Osteoblast (primary cell): ENCODE measurements around the gene GP9. TPM values are rescaled to one million over a fixed set of nuclear protein-coding genes. Genes with fewer than 3 reads are reported as not detected.

ENCODE experiments used
- DNase-seq: peaks from one replicate; pipeline ENCODE4 v3.0.0; 2011; ENCODE audit warnings: low spot score, mixed read lengths; ENCODE audit not compliant: insufficient read length; ENCODE audit errors: missing footprints
- H2AFZ ChIP-seq: 2 replicates; pipeline ENCODE4 v1.6.0; 2011; ENCODE audit warnings: mild to moderate bottlenecking, low read length
- H3K27ac ChIP-seq: 2 replicates; pipeline ENCODE4 v1.5.1; 2011; ENCODE audit warnings: mild to moderate bottlenecking, low read depth, low read length, moderate library complexity
- H3K27me3 ChIP-seq: 2 replicates; pipeline ENCODE4 v1.6.0; 2012; ENCODE audit warnings: mild to moderate bottlenecking, control low read depth, inconsistent platforms, low read length, moderate library complexity; ENCODE audit not compliant: insufficient read depth
- H3K36me3 ChIP-seq: 2 replicates; pipeline ENCODE4 v1.5.1; 2011; ENCODE audit warnings: mild to moderate bottlenecking, low read length, control low read depth, moderate library complexity; ENCODE audit not compliant: insufficient read depth
- H3K4me1 ChIP-seq: 2 replicates; pipeline ENCODE4 v1.5.1; 2011; ENCODE audit warnings: mild to moderate bottlenecking, low read length, control low read depth, moderate library complexity; ENCODE audit not compliant: insufficient read depth
- H3K4me2 ChIP-seq: 2 replicates; pipeline ENCODE4 v1.6.0; 2011; ENCODE audit warnings: mild to moderate bottlenecking, low read length; ENCODE audit not compliant: insufficient read depth
- H3K4me3 ChIP-seq: fragments of 200-600 bp; sonication (generic); 3 replicates; pipeline ENCODE4 v1.5.1; 2012; ENCODE audit warnings: mild to moderate bottlenecking, low read length, inconsistent platforms; ENCODE audit not compliant: insufficient read depth
- H3K79me2 ChIP-seq: 2 replicates; pipeline ENCODE4 v1.6.0; 2012; ENCODE audit warnings: mild to moderate bottlenecking, low read length, control low read depth, inconsistent platforms; ENCODE audit not compliant: insufficient read depth
- H3K9me3 ChIP-seq: 2 replicates; pipeline ENCODE4 v1.5.1; 2011; ENCODE audit warnings: low read depth, low read length, control low read depth
- H4K20me1 ChIP-seq: 2 replicates; pipeline ENCODE4 v1.6.0; 2012; ENCODE audit warnings: mild to moderate bottlenecking, low read length, control low read depth; ENCODE audit not compliant: insufficient read depth
- CTCF ChIP-seq: IDR thresholded peaks from 2 replicates; pipeline ENCODE4 v1.5.1; 2011; ENCODE audit warnings: mild to moderate bottlenecking, low read depth, low read length, moderate library complexity; ENCODE audit errors: extremely low read depth
- total RNA-seq: library from RNA; depleted of rRNA; stranded (reverse); fragments of >200 nt; gene quantifications from 2 replicates; pipeline ENCODE4 v1.2.3, GENCODE V29; 2012

The GP9 gene
- total RNA-seq, 1 donor, result not detected

GRCh38 chr3:129028866-129029265 lies 31.7 kb upstream of the GP9 start:
- no peak overlapping the region for H3K4me2 ChIP-seq
- DNase-seq, result peak; percentile 66
- H3K9me3 ChIP-seq, result no peaks in the 10 kb centered on the region
- no peak overlapping the region for H3K27ac ChIP-seq
- H3K4me1 ChIP-seq, result no peaks in the 10 kb centered on the region
- no peak for TF ChIP-seq CTCF
- H3K4me3 ChIP-seq, result no peak overlapping the region
- no peaks in the 10 kb centered on the region for H3K36me3 ChIP-seq
- H4K20me1 ChIP-seq, result no peaks in the 10 kb centered on the region
- no peak overlapping the region for H2AFZ ChIP-seq
- no peaks in the 10 kb centered on the region for H3K79me2 ChIP-seq
- peaks cover 34% of the 10 kb centered on the region for H3K27me3 ChIP-seq

- Histone ChIP-seq H3K4me3 (no peak overlapping the region), H3K4me1 (no peaks in the 10 kb centered on the region), H3K79me2 (no peaks in the 10 kb centered on the region), H3K9me3 (no peaks in the 10 kb centered on the region), H3K27me3 (peaks cover 20% of the 10 kb centered on the region), H3K36me3 (no peaks in the 10 kb centered on the region), H3K27ac (no peak overlapping the region), H3K4me2 (no peak overlapping the region), H2AFZ (no peak overlapping the region), H4K20me1 (no peaks in the 10 kb centered on the region)
- TF ChIP-seq CTCF, result no peak
- peak; percentile 47 for DNase-seq
Observed at GRCh38 chr3:129030611-129031010, 30.0 kb upstream of the GP9 start.

- H3K9me3 ChIP-seq, result no peaks in the 10 kb centered on the region
- no peak overlapping the region for H3K27ac ChIP-seq
- no peak overlapping the region for H2AFZ ChIP-seq
Observed at GRCh38 chr3:129031476-129032215, 28.9 kb upstream of the GP9 start.

More at GRCh38 chr3:129031476-129032215, 28.9 kb upstream of the GP9 start:
- Histone ChIP-seq H3K4me1 (no peaks in the 10 kb centered on the region), H3K79me2 (no peaks in the 10 kb centered on the region), H3K27me3 (peaks cover 10% of the 10 kb centered on the region), H3K36me3 (no peaks in the 10 kb centered on the region), H3K4me2 (no peak overlapping the region), H3K4me3 (no peak overlapping the region), H4K20me1 (no peaks in the 10 kb centered on the region)
- DNase-seq, result peak; percentile 47
- TF ChIP-seq CTCF, result no peak
